GM18909 (cell line): ENCODE data around the gene THBS2.

Source experiments
- ATAC-seq: cut with Tn5 transposase; IDR thresholded peaks from one replicate; pipeline ENCODE4 v1.9.1; 2021; ENCODE audit warnings: mild to moderate bottlenecking; ENCODE audit not compliant: unreplicated experiment, poor library complexity

THBS2 gene

DNA sequence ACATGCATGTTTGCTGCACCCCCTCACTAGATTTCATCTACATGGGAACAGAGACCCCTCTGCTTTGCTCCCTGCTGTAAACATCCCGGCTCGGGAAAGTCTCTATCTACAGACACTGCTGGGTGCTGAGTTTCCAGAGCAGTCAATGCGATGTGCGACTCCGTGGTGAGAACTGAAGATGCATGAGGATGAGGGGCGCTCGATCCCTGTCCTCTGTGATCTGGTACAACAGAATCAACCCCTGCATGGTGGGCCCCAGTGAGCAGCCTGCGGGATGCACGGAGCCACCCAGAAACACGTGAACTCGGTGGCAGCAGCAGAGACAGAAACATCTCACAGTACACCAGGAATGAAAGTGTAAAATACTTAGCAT lies 83.1 kb downstream of the THBS2 start:
- ATAC-seq = no peak

DNA sequence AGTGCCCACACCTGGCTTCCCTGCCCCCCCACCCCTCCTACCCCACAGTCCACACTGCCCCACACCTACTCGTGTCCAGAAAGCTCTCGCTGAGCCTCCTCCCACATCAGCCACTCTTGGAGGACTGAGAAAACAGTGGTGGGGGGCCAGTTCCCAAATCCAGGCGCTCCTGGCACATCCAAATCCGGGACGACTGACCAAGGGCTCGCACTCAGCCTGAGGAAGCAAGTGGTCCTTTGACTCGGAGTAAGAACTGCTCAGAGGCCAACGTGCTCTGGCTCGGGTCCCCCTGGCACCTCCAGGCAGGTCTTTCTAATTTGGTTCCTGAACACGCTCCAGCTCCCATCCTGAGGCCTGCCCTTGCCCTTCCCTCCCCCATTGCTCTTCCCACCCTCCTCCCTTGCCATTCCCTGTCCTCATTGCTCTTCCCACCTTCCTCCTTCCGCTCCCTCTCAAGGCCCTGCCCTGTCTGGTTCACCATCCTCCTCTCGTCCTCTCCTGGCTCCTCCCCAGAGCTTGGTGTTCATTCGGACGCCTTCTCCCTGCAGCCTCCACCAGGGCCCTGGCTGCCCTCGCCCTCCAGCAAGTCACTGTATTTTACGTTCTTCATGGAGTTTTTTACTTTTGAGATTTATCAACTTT lies 83.6 kb downstream of the THBS2 start:
- no peak for ATAC-seq

DNA sequence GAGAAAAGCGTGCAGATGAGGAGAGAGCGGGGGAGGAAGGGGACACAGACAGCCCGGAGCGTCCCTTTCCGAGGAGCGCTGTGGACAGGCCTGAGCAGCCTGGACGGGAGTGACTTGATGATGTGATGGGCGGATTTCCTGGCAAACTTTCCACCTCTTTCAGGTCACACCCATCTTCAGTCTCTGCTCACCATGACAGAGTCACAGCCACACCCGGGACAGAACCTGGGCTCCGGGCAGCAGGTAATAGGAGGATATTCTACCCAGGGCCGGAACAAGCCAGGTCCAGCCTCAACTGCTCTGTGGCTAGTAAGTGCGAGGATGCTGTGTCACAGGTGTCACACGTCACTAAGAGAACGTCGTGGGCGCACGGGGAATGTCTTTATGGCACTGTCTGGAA lies 84.3 kb downstream of the THBS2 start:
- no peak for ATAC-seq

DNA sequence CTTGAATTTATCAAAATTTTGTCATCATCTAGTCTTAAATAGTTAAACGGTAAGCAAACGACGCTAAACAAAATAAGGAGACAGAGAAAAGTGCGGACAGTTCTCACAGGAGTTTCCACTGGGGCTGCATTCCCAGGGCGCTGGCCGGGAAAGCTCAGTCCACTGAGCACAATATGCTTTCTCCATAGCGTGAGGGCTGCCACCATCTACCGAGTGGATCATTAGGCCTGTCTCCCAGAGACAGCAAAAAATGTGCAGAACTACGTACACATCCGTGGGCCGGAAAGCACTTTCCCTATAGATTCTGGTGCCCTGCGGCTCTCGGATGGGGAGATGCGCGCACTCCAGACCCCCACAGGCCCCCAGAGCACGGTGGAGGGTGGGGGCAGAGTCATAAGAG lies 84.9 kb downstream of the THBS2 start:
- ATAC-seq = no peak

- no peak for ATAC-seq
Observed at GRCh38 chr6:169168302-169168630, 85.4 kb downstream of the THBS2 start.

DNA sequence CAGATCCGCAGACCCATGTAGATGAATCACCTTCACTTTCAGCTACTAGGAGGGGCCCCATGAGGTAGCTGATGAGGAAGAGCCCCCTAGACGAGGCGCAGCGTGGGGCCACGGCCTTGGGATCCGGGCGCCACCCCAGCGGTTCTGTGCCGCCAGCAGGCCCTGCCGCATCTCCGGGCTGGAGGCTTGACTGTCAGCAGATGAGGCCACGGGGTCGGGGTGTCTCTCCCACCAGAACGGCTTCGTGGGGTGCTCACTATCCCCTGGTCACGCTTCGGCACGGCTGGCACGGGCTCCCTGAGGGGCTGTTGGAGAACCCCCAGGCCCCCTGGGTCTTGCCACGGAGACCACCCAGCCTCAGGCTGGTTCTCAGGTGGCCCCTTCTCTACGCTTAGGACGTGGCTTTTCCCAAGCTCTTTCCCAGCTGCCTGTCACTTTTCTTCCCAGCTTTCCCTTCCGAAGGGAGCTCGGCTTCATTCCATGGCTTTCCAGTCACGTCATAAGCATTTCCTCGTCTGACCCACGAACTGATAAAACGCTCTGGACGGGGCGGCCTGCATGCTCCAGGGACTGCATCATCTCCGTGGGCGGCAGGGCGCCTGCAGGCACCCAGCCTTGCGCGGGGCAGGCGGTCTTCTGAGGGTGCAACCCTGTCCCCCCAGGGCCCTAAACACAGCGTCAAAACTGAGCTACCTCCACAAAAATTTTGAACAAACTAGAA lies 85.9 kb downstream of the THBS2 start:
- ATAC-seq = no peak

DNA sequence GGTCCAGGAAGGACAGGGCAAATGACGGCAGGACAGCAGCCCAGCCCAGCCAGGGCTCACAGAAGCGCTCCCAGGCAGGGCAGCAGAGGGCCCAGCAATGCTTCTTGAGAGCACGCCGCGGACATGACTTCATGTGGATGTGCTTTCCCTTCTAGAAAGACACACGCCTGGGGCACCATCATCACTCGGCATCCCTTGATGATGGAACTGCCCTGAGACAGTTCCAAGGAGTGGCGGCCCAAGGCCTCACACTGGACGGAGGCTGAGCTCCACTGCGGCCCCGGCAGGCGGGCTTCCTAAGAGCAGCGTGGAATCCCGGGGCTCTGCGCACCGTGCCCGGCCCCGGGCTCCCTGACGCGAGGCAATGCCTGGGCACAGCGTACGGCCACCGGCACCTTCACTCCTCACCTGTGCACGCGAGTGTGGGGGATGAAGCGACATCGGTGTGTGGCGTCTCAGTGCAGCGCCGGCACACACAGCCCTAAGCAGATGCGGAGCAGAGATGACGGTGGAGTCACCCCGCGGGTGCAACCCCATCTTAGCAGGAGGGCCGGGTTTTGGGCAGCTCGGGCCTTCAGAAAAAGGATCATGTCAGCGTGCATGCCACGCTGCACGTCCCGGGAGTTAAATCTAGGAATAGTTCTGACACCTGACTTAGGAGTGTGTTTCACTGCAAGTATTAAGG lies 86.6 kb downstream of the THBS2 start:
- no peak for ATAC-seq
